ENCODE results near the gene GBP3. TPM values are rescaled to one million over a fixed set of nuclear protein-coding genes. Genes with fewer than 3 reads are reported as not detected.
"Not testable (repeated sequence)": the region's sequence is repeated elsewhere in the genome, so short reads cannot be mapped to it uniquely, and the experiment has no call there.

The GBP3 gene
- polyA plus RNA-seq, 1 of the 3 experiments (the other 2 are of a cell fraction), result 8.5 TPM

GRCh38 chr1:88976235-88976634 is 46.4 kb downstream of the GBP3 start:
- TF ChIP-seq TAF1 (IDR thresholded peaks at IDR 0.05; ENCODE audit: borderline replicate concordance, low read depth, low read length) (no peak), CHD2 (IDR thresholded peaks at IDR 0.05; ENCODE audit: low read length, partially characterized antibody) (no peak), ELF1 (IDR thresholded peaks at IDR 0.05) (no peak), YY1 (IDR thresholded peaks at IDR 0.05; ENCODE audit: low read depth) (no peak), GABPA (IDR thresholded peaks at IDR 0.05; ENCODE audit: low read depth) (no peak), NRF1 (IDR thresholded peaks at IDR 0.05; ENCODE audit: low read depth, low read length) (no peak), USF1 (IDR thresholded peaks at IDR 0.05; ENCODE audit: borderline replicate concordance, low read depth) (no peak), REST (IDR thresholded peaks at IDR 0.05; ENCODE audit: low read depth, low read length) (no peak), SMC3 (IDR thresholded peaks at IDR 0.05; ENCODE audit: low read depth, low read length) (no peak), JUND (IDR thresholded peaks at IDR 0.05) (no peak), TEAD4 (IDR thresholded peaks at IDR 0.05; ENCODE audit: borderline replicate concordance, insufficient read depth) (no peak), RFX5 (IDR thresholded peaks at IDR 0.05; ENCODE audit: low read length) (no peak), FOXM1 (IDR thresholded peaks at IDR 0.05; ENCODE audit: low read depth) (no peak), ZBTB33 (IDR thresholded peaks at IDR 0.05; ENCODE audit: borderline replicate concordance, low read depth) (no peak), FOXJ3 (CRISPR knock-in tag; IDR thresholded peaks at IDR 0.05) (no peak), FOSL2 (IDR thresholded peaks at IDR 0.05; ENCODE audit: borderline replicate concordance, low read depth) (no peak), RXRA (IDR thresholded peaks at IDR 0.05; ENCODE audit: borderline replicate concordance, low read depth) (no peak), MAX (IDR thresholded peaks at IDR 0.05; ENCODE audit: low read depth) (no peak), POLR2AphosphoS5 (IDR thresholded peaks at IDR 0.05; ENCODE audit: low read depth, low read length) (no peak)
- peaks cover 5% of the 10 kb centered on the region for H3F3A ChIP-seq (replicated peaks; ENCODE audit: insufficient read depth)
- ChIA-PET POLR2A (no interaction called here), CTCF (interaction anchor here (5.3 kb wide), 1 partner anchor 8 kb away, joined by 44 read pairs; no protein-coding TSS in a partner anchor)
- no peaks in the 10 kb centered on the region for H3K9me2 ChIP-seq
- peaks cover 0 to 10% of the 10 kb centered on the region in 2 experiments; a peak in 2 of 4 replicates for H3K4me1 ChIP-seq (ENCODE audit: control insufficient read depth in 1 of 2, insufficient read depth in 2 of 2, low read depth in 1 of 2, low read length in 1 of 2)
- H3K27ac ChIP-seq (ENCODE audit: low read depth in 2 of 2, low read length in 1 of 2), result no peak overlapping the region
- H3K4me3 ChIP-seq (ENCODE audit: low read depth in 2 of 2, low read length in 1 of 2), result no peak overlapping the region
- no peaks in the 10 kb centered on the region for H3K9me3 ChIP-seq
- H4K20me1 ChIP-seq (ENCODE audit: insufficient read depth), result peaks cover 21% of the 10 kb centered on the region; the same call in 1 of the 2 replicates
- no peak for DNase-seq
- peaks cover 0 to 16% of the 10 kb centered on the region in 2 experiments for H3K36me3 ChIP-seq (replicated peaks in 1 of 2; ENCODE audit: control insufficient read depth in 1 of 2, insufficient read depth in 2 of 2, low read length in 1 of 2)
- H3K4me2 ChIP-seq, result no peak overlapping the region
- peaks cover 46% of the 10 kb centered on the region for H3K79me2 ChIP-seq (ENCODE audit: insufficient read depth)
- no peak overlapping the region for H2AFZ ChIP-seq (ENCODE audit: low read depth)
- H3K9ac ChIP-seq, result no peak overlapping the region
- H3K27me3 ChIP-seq (ENCODE audit: insufficient read depth), result no peaks in the 10 kb centered on the region
- WGBS (ENCODE audit: low lambda C conversion rate), result 93% methylated on average over 1 of the region's 5 CpGs

GRCh38 chr1:88974616-88975172 is 48.0 kb downstream of the GBP3 start:
- DNase-seq; H3K9ac ChIP-seq; H3K9me3 ChIP-seq; H3K27me3 ChIP-seq (ENCODE audit: insufficient read depth); H3K4me1 ChIP-seq (ENCODE audit: control insufficient read depth in 1 of 2, insufficient read depth in 2 of 2, low read depth in 1 of 2, low read length in 1 of 2); H3K27ac ChIP-seq (ENCODE audit: low read depth in 2 of 2, low read length in 1 of 2); H2AFZ ChIP-seq (ENCODE audit: low read depth); H3K4me3 ChIP-seq (ENCODE audit: low read depth in 2 of 2, low read length in 1 of 2); H3F3A ChIP-seq (replicated peaks; ENCODE audit: insufficient read depth); POLR2A ChIA-PET; H3K4me2 ChIP-seq; H3K9me2 ChIP-seq: not testable (repeated sequence)
- H4K20me1 ChIP-seq (ENCODE audit: insufficient read depth), result peaks cover 21% of the 10 kb centered on the region; the same call in 1 of the 2 replicates
- 94% methylated on average over 13 of the region's 13 CpGs for WGBS (ENCODE audit: low lambda C conversion rate)
- CTCF ChIA-PET, result interaction anchor here (0.7 to 5.3 kb wide), 7 partner anchors 10 to 623 kb away, joined by 3 to 44 read pairs (median 4); no protein-coding TSS in a partner anchor
- peaks cover 36% of the 10 kb centered on the region for H3K79me2 ChIP-seq (ENCODE audit: insufficient read depth)
- peaks cover 0 to 22% of the 10 kb centered on the region in 2 experiments for H3K36me3 ChIP-seq (replicated peaks in 1 of 2; ENCODE audit: control insufficient read depth in 1 of 2, insufficient read depth in 2 of 2, low read length in 1 of 2)

All from SK-N-SH (cell line).